ENCODE data around the gene RNF44. TPM values are rescaled to one million over a fixed set of nuclear protein-coding genes. Genes with fewer than 3 reads are reported as not detected.

Gene RNF44
- total and polyA plus RNA-seq, 2 of the 4 experiments (the other 2 are of a cell fraction): 0.54 to 12.4 TPM

GRCh38 chr5:176517053-176517661, 20.0 kb downstream of the RNF44 start:
- no TSS peak for BruUV-seq (replicated peaks)
- H4K8ac ChIP-seq (ENCODE audit: low read depth in 2 of 2, low read length in 2 of 2): no peak overlapping the region
- no peak overlapping the region for H2AK5ac ChIP-seq (ENCODE audit: low read depth, low read length)
- ChIA-PET CTCF (no interaction called here), POLR2A (ENCODE audit: unreplicated experiment) (no interaction called here)
- in situ Hi-C loops (cut with MboI; ENCODE audit: low sequenced_read_pairs) (no loop called here), dilution Hi-C loops (cut with HindIII; ENCODE audit: low sequenced_read_pairs, unreplicated experiment) (no loop called here), intact Hi-C loops (cut with micrococcal nuclease) (no loop called here)
- H3K14ac ChIP-seq (replicated peaks; ENCODE audit: low read depth, low read length): no peak overlapping the region
- no peak overlapping the region for H2BK20ac ChIP-seq (ENCODE audit: low read depth, low read length)
- H2AFZ ChIP-seq (replicated peaks; ENCODE audit: low read length, poor library complexity): no peak overlapping the region
- no peaks in the 10 kb centered on the region for H3K9me3 ChIP-seq (ENCODE audit: control insufficient read depth, insufficient read depth, low read length)
- H2BK5ac ChIP-seq (ENCODE audit: low read depth, low read length, poor library complexity, severe bottlenecking): no peak overlapping the region
- H4K20me1 ChIP-seq (ENCODE audit: insufficient read depth, low read length): no peaks in the 10 kb centered on the region
- ATAC-seq (ENCODE audit: low read depth): no peak
- H3K27ac ChIP-seq (ENCODE audit: insufficient read depth, low read length): no peak overlapping the region
- no peaks in the 10 kb centered on the region for H3K9me1 ChIP-seq (ENCODE audit: insufficient read depth, low read length)
- no peak overlapping the region for H3K4me3 ChIP-seq (ENCODE audit: insufficient read depth, low read depth, low read length)
- H3K79me1 ChIP-seq (ENCODE audit: low read depth in 1 of 2, low read length in 2 of 2): no peaks in the 10 kb centered on the region
- no peak overlapping the region for H2BK120ac ChIP-seq (ENCODE audit: low read depth, low read length)
- H3K27me3 ChIP-seq (ENCODE audit: control insufficient read depth, insufficient read depth, low read length): no peaks in the 10 kb centered on the region
- H3K56ac ChIP-seq (ENCODE audit: extremely low read depth, insufficient read depth, low read length): no peak overlapping the region
- TF ChIP-seq CHD1 (IDR thresholded peaks at IDR 0.05; ENCODE audit: low read depth, low read length) (no peak), MAZ (IDR thresholded peaks at IDR 0.05; ENCODE audit: borderline replicate concordance, low read depth, low read length) (no peak), CTCF (conservative IDR thresholded peaks at IDR 0.05; ENCODE audit: low read depth, low read length) (no peak), NFE2L2 (IDR thresholded peaks at IDR 0.05; ENCODE audit: low read depth, low read length) (no peak)
- no peaks in the 10 kb centered on the region for H3K36me3 ChIP-seq (ENCODE audit: control insufficient read depth, insufficient read depth, low read length)
- no peaks in the 10 kb centered on the region for H3K4me1 ChIP-seq (ENCODE audit: control insufficient read depth, insufficient read depth, low read length)
- H2AK9ac ChIP-seq (replicated peaks; ENCODE audit: low read depth, low read length, poor library complexity): no peak overlapping the region
- no peak overlapping the region for H3K23ac ChIP-seq (ENCODE audit: low read depth, low read length)
- no peak overlapping the region for H3K4me2 ChIP-seq (ENCODE audit: low read depth, low read length)
- H3K4ac ChIP-seq (ENCODE audit: low read depth, low read length): no peak overlapping the region
- no peak overlapping the region for H4K91ac ChIP-seq (ENCODE audit: insufficient read depth, low read depth, low read length)
- 57% methylated on average over 2 of the region's 7 CpGs; no CpG with 5 or more reads in 1 of the 2 experiments for WGBS, 2 experiments (ENCODE audit: extremely low coverage in 2 of 2, insufficient read length in 1 of 2)
- H2BK15ac ChIP-seq (ENCODE audit: low read depth, low read length): no peak overlapping the region
- no peak for DNase-seq
- H3K18ac ChIP-seq (ENCODE audit: low read depth, low read length): no peak overlapping the region
- no peak overlapping the region for H4K5ac ChIP-seq (ENCODE audit: low read depth, low read length)
- no peak overlapping the region for H3K9ac ChIP-seq (ENCODE audit: low read depth, low read length)

Measured in IMR-90 (cell line).